Loucy (cell line): ENCODE data around the gene KIF27.

Source experiments
- H2AFZ ChIP-seq: fragments of 200-600 bp; sonication (generic); 2 replicates; pipeline ENCODE4 v1.6.0; 2016; ENCODE audit warnings: antibody characterized with exemption, mild to moderate bottlenecking, low read length, moderate library complexity
- H3F3A ChIP-seq: fragments of 200-600 bp; 2 replicates; pipeline ENCODE4 v1.6.0; 2016; ENCODE audit warnings: antibody characterized with exemption, low read depth, mild to moderate bottlenecking
- H3K27me3 ChIP-seq: fragments of 200-600 bp; sonication (generic); 2 replicates; pipeline ENCODE4 v1.6.1; 2014; ENCODE audit warnings: low read length, mild to moderate bottlenecking; ENCODE audit not compliant: insufficient read depth, poor library complexity, severe bottlenecking
- H3K36me3 ChIP-seq: fragments of 200-600 bp; sonication (generic); 2 replicates; pipeline ENCODE4 v1.6.1; 2016; ENCODE audit warnings: low read length; ENCODE audit not compliant: insufficient read depth
- H3K4me1 ChIP-seq: fragments of 200-600 bp; sonication (generic); 2 replicates; pipeline ENCODE4 v1.5.1; 2014; ENCODE audit warnings: low read length, mild to moderate bottlenecking; ENCODE audit not compliant: insufficient read depth, poor library complexity, severe bottlenecking
- H3K4me2 ChIP-seq: fragments of 200-600 bp; sonication (generic); 2 replicates; pipeline ENCODE4 v1.6.0; 2014; ENCODE audit warnings: antibody characterized with exemption, low read length, low read depth, mild to moderate bottlenecking; ENCODE audit not compliant: poor library complexity, severe bottlenecking
- H3K4me3 ChIP-seq: fragments of 200-600 bp; sonication (generic); 2 replicates; pipeline ENCODE4 v1.5.1; 2014; ENCODE audit warnings: low read length, mild to moderate bottlenecking, mixed read lengths; ENCODE audit not compliant: poor library complexity, severe bottlenecking
- H3K79me2 ChIP-seq: fragments of 200-600 bp; sonication (generic); 2 replicates; pipeline ENCODE4 v1.6.1; 2014; ENCODE audit warnings: low read length; ENCODE audit not compliant: insufficient read depth
- H3K9ac ChIP-seq: fragments of 200-600 bp; sonication (generic); 2 replicates; pipeline ENCODE4 v1.6.0; 2014; ENCODE audit warnings: mild to moderate bottlenecking, low read depth, low read length, moderate library complexity; ENCODE audit not compliant: poor library complexity, severe bottlenecking
- H3K9me2 ChIP-seq: fragments of 200-600 bp; sonication (generic); replicated peaks from 2 replicates; pipeline ENCODE4 v1.6.1; 2016; ENCODE audit warnings: low read depth, low read length, mixed read lengths
- H3K9me3 ChIP-seq: fragments of 200-600 bp; sonication (generic); 2 replicates; pipeline ENCODE4 v1.6.1; 2014; ENCODE audit warnings: mild to moderate bottlenecking, antibody characterized with exemption, low read length, low read depth; ENCODE audit not compliant: insufficient read depth
- H4K20me1 ChIP-seq: fragments of 200-600 bp; sonication (generic); 2 replicates; pipeline ENCODE4 v1.6.0; 2014; ENCODE audit warnings: antibody characterized with exemption, low read length, mild to moderate bottlenecking; ENCODE audit not compliant: insufficient read depth, poor library complexity, severe bottlenecking
- EZH2phosphoT487 ChIP-seq: fragments of 200-600 bp; IDR thresholded peaks from 2 replicates; pipeline ENCODE4 v1.6.1; 2018; ENCODE audit warnings: antibody characterized with exemption, mild to moderate bottlenecking, moderate library complexity, borderline replicate concordance
- TF ChIP-seq, protein P1 (sequence below): fragments of 200-600 bp; sonication (generic); conservative IDR thresholded peaks from 2 replicates; pipeline ENCODE4 v1.5.1; 2014; ENCODE audit warnings: mild to moderate bottlenecking, antibody characterized with exemption, low read length

The KIF27 gene

GRCh38 chr9:83927591-83927990 is 6.4 kb upstream of the KIF27 start:
- H3K27me3 ChIP-seq: no peaks in the 10 kb centered on the region
- no peaks in the 10 kb centered on the region for H4K20me1 ChIP-seq
- no peak overlapping the region for H3K9ac ChIP-seq
- no peak for TF ChIP-seq EZH2phosphoT487
- TF ChIP-seq, protein P1, sequence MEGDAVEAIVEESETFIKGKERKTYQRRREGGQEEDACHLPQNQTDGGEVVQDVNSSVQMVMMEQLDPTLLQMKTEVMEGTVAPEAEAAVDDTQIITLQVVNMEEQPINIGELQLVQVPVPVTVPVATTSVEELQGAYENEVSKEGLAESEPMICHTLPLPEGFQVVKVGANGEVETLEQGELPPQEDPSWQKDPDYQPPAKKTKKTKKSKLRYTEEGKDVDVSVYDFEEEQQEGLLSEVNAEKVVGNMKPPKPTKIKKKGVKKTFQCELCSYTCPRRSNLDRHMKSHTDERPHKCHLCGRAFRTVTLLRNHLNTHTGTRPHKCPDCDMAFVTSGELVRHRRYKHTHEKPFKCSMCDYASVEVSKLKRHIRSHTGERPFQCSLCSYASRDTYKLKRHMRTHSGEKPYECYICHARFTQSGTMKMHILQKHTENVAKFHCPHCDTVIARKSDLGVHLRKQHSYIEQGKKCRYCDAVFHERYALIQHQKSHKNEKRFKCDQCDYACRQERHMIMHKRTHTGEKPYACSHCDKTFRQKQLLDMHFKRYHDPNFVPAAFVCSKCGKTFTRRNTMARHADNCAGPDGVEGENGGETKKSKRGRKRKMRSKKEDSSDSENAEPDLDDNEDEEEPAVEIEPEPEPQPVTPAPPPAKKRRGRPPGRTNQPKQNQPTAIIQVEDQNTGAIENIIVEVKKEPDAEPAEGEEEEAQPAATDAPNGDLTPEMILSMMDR: no peak
- no peak overlapping the region for H3K4me3 ChIP-seq
- no peaks in the 10 kb centered on the region for H3K9me2 ChIP-seq
- peaks cover 13% of the 10 kb centered on the region for H3K4me1 ChIP-seq
- no peaks in the 10 kb centered on the region for H3K9me3 ChIP-seq
- H3K79me2 ChIP-seq: no peaks in the 10 kb centered on the region
- 0 out of 2 replicates have a peak, but pooled peaks cover under 1% of the 10 kb centered on the region for H3F3A ChIP-seq
- no peak overlapping the region for H3K4me2 ChIP-seq
- no peak overlapping the region for H2AFZ ChIP-seq
- H3K36me3 ChIP-seq: no peaks in the 10 kb centered on the region

DNA sequence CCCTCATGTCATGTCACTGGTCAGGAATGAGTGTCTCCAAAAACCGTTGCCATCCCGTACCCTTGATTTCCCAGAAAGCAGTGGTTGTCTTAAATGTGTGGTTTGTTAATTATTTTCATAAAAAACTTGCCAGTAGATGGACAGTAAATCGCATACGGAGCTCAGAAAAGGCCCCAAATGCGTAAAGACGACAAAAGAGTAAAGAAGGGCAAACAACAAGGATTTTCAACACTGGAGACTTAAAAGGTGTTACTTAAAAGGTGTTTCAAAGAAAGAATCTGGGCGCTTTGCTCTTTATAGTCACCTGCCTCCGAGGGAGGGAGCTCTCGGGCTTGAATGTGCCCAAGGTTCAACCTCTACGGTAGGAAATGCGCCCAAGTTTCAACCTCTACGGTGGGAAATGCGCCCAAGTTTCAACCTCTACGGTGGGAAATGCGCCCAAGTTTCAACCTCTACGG is 734 bp downstream of the KIF27 start:
- H4K20me1 ChIP-seq: no peaks in the 10 kb centered on the region

GRCh38 chr9:83919111-83919510 is 2.1 kb downstream of the KIF27 start:
- Histone ChIP-seq H3F3A (no peaks in the 10 kb centered on the region), H4K20me1 (no peaks in the 10 kb centered on the region), H3K9ac (no peak overlapping the region), H3K4me3 (no peak overlapping the region), H3K27me3 (no peaks in the 10 kb centered on the region), H3K9me3 (no peaks in the 10 kb centered on the region), H3K79me2 (peaks cover 13% of the 10 kb centered on the region; the same call in 1 of the 2 replicates), H3K4me2 (no peak overlapping the region), H3K9me2 (no peaks in the 10 kb centered on the region), H3K4me1 (peaks cover 18% of the 10 kb centered on the region), H2AFZ (no peak overlapping the region), H3K36me3 (no peaks in the 10 kb centered on the region)
- TF ChIP-seq, protein P1: no peak
- TF ChIP-seq EZH2phosphoT487: no peak

More for the DNA sequence above, 734 bp downstream of the KIF27 start:
- no peaks in the 10 kb centered on the region for H3K9me2 ChIP-seq
- peak overlapping the region; percentile 95 for H3K4me2 ChIP-seq
- TF ChIP-seq, protein P1: peak; percentile 49
- no peak for TF ChIP-seq EZH2phosphoT487
- H3K36me3 ChIP-seq: no peaks in the 10 kb centered on the region
- peak overlapping the region; percentile 74 for H3K4me3 ChIP-seq
- H3K4me1 ChIP-seq: peaks cover 18% of the 10 kb centered on the region
- H3F3A ChIP-seq: no peaks in the 10 kb centered on the region
- peak overlapping the region; percentile 82 for H2AFZ ChIP-seq
- H3K9ac ChIP-seq: peak overlapping the region; percentile 63
- no peaks in the 10 kb centered on the region for H3K27me3 ChIP-seq
- no peaks in the 10 kb centered on the region for H3K9me3 ChIP-seq
- peaks cover 13% of the 10 kb centered on the region; the same call in 1 of the 2 replicates for H3K79me2 ChIP-seq
